ENCODE measurements around the gene AGO4. TPM values are rescaled to one million over a fixed set of nuclear protein-coding genes. Genes with fewer than 3 reads are reported as not detected.

AGO4 gene
- total RNA-seq, 2 experiments from 2014 or later, result 7.9 to 8.5 TPM

DNA sequence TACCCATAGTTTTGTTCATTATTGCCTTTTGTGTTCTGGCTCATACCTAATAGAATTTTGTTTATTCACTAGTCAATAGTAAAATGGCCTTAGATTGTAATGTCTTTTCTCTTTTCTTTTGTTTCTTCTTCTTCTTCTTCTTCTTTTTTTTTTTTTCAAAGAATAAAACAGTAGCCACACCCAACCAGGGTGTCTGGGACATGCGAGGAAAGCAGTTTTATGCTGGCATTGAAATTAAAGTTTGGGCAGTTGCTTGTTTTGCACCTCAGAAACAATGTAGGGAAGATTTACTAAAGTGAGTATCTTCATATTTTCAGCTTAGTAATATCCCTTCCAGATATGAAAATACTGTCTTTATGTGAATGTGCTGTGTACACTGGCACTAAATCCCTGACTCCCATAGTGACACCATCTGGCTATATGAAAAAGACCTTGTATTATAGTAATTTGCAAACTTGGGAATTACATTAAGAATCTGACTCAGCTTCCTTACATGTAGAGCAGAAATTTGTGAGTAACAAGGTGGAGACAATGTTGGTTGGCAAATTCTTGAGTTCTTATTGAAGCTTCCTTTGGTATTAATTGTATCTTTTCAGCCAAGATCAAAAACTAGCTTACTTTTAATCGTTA, 24.6 kb downstream of the AGO4 start:
- POLR2A ChIA-PET, result no interaction called here
- Mint-ChIP-seq H3K4me3 (no peak overlapping the region), H3K36me3 (ENCODE audit: low read depth) (peaks cover 21% of the 10 kb centered on the region), H3K9me3 (ENCODE audit: insufficient read depth) (no peaks in the 10 kb centered on the region), H3K27me3 (ENCODE audit: low read depth) (no peaks in the 10 kb centered on the region), H3K4me1 (ENCODE audit: low read depth) (no peaks in the 10 kb centered on the region), H3K27ac (no peak overlapping the region)
- DNase-seq (no peak), ATAC-seq (no peak)
- CTCF ChIA-PET, result interaction anchor here (1.0 kb wide), 1 partner anchor 51 kb away, joined by 3 read pairs; the partner anchor contains the start of gene AGO1

DNA sequence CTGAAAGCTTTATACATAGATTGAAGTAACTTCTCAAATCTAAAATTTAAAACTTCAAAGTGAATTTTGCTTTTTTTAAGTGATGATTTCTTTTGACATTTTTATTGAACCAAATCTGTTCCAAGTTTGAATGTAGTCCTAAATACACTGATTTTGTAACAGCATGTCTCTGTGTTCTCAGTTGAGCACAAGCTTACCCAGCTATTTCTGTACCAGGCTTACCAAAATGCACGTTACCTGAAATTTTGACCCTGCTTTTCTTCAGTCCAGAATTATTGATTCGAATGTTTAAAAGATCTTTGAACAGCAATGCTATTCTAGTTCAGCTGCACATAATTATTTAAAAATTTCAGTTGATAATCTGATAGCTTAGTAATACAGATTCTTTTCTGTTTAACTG, 25.6 kb downstream of the AGO4 start:
- H3K27me3 Mint-ChIP-seq (ENCODE audit: low read depth), result no peaks in the 10 kb centered on the region
- POLR2A ChIA-PET, result no interaction called here
- H3K9me3 Mint-ChIP-seq (ENCODE audit: insufficient read depth), result no peaks in the 10 kb centered on the region
- H3K36me3 Mint-ChIP-seq (ENCODE audit: low read depth), result peaks cover 23% of the 10 kb centered on the region
- CTCF ChIA-PET, result no interaction called here
- ATAC-seq (no peak), DNase-seq (no peak)
- no peak overlapping the region for H3K27ac Mint-ChIP-seq
- H3K4me1 Mint-ChIP-seq (ENCODE audit: low read depth), result no peaks in the 10 kb centered on the region
- H3K4me3 Mint-ChIP-seq, result no peak overlapping the region

DNA sequence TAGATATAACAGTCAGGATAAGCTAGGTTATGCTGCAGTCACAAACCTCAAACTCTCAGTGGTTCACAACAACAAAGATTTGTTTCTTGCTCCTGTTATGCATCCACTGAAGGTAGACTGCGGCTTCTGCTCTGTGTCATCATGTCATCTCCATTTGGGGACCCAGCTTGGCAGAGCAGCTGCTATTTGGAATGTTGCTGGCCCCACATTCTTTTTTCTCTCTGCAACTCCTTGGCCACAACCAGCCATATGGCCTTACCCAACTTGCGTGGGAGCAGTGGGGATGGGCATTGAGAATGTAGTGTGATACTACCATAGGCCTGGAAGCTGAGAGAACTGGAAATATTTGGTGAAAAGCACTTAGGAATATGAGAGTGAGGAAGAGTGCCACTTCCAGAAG, 26.4 kb downstream of the AGO4 start:
- ChIA-PET CTCF (no interaction called here), POLR2A (no interaction called here)
- peaks cover 22% of the 10 kb centered on the region for H3K36me3 Mint-ChIP-seq (ENCODE audit: low read depth)
- no peak for DNase-seq
- no peak overlapping the region for H3K4me3 Mint-ChIP-seq
- no peak for ATAC-seq
- H3K4me1 Mint-ChIP-seq (ENCODE audit: low read depth), result no peaks in the 10 kb centered on the region
- H3K27me3 Mint-ChIP-seq (ENCODE audit: low read depth), result no peaks in the 10 kb centered on the region
- no peak overlapping the region for H3K27ac Mint-ChIP-seq
- H3K9me3 Mint-ChIP-seq (ENCODE audit: insufficient read depth), result no peaks in the 10 kb centered on the region

DNA sequence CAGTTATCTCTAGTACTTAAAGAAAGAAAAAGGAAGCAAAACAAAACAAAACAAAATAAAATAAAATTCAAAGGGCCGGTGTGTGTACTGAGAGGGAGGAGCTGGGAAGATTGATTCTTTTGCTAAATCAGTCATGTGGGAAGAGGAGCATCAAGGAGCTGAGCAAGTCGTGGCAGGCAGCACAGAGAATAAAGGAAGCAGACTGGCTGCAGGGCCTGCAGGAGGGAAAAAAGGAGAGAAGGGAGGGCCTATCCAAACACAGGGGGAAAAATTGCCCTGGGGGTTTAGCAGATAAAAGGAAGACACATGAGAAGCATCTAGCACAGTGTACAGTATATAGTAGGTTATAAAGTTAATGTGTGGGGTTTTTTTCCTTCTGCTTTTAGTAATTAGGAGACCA, 27.6 kb downstream of the AGO4 start:
- Mint-ChIP-seq H3K9me3 (ENCODE audit: insufficient read depth) (no peaks in the 10 kb centered on the region), H3K4me3 (no peak overlapping the region), H3K27ac (no peak overlapping the region), H3K27me3 (ENCODE audit: low read depth) (no peaks in the 10 kb centered on the region), H3K4me1 (ENCODE audit: low read depth) (no peaks in the 10 kb centered on the region), H3K36me3 (ENCODE audit: low read depth) (peaks cover 22% of the 10 kb centered on the region)
- POLR2A ChIA-PET, result no interaction called here
- no peak for ATAC-seq
- DNase-seq, result no peak
- CTCF ChIA-PET, result no interaction called here

DNA sequence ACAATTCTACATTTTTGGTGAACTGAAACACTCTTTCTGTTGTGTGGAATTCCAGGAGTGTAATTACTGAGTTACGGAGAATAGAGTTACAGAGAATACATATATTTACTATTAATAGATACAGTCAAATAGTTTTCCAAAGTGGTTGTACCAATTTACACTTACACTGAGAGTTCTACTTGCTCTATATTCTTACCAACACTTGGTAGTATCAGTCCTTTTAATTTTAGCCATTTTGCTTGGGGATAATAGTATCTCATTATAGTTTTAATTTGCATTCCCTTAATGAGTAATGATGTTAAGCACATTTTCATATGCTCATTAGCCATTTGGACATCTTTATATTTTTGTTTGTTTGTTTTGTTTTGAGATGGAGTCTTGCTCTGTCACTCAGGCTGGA, 28.9 kb downstream of the AGO4 start:
- no peak overlapping the region for H3K27ac Mint-ChIP-seq
- no peak for DNase-seq
- no peaks in the 10 kb centered on the region for H3K9me3 Mint-ChIP-seq (ENCODE audit: insufficient read depth)
- no peaks in the 10 kb centered on the region for H3K27me3 Mint-ChIP-seq (ENCODE audit: low read depth)
- no peak for ATAC-seq
- POLR2A ChIA-PET, result no interaction called here
- H3K4me3 Mint-ChIP-seq, result no peak overlapping the region
- H3K4me1 Mint-ChIP-seq (ENCODE audit: low read depth), result no peaks in the 10 kb centered on the region
- CTCF ChIA-PET, result no interaction called here
- peaks cover 21% of the 10 kb centered on the region for H3K36me3 Mint-ChIP-seq (ENCODE audit: low read depth)

DNA sequence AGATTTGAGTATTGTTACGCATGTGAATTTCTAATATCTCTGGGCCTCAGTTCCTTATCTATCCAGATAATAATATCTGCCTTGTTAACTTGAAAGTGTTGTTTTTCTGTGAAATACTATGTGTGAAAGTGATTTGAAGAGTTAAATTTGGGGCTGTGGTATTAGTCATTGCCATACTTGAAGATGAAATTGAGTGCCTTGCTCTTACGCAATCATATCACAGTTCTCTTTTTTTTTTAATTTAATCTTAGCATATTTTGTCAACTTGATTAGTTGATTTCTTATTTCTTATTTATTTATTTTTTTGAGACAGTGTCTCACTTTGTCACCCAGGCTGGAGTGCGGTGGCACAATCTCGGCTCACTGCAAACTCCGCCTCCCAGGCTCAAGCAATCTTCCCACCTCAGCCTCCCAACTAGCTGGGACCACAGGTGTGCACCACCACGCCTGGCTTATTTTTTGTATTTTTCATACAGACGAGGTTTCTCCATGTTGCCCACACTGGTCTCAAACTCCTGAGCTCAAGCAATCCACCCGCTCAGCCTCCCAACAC, 31.0 kb downstream of the AGO4 start:
- no peak for ATAC-seq
- Mint-ChIP-seq H3K36me3 (ENCODE audit: low read depth) (peaks cover 22% of the 10 kb centered on the region), H3K27me3 (ENCODE audit: low read depth) (no peaks in the 10 kb centered on the region), H3K4me1 (ENCODE audit: low read depth) (no peaks in the 10 kb centered on the region), H3K9me3 (ENCODE audit: insufficient read depth) (no peaks in the 10 kb centered on the region), H3K27ac (no peak overlapping the region), H3K4me3 (no peak overlapping the region)
- POLR2A ChIA-PET, result no interaction called here
- DNase-seq, result no peak
- CTCF ChIA-PET, result no interaction called here

DNA sequence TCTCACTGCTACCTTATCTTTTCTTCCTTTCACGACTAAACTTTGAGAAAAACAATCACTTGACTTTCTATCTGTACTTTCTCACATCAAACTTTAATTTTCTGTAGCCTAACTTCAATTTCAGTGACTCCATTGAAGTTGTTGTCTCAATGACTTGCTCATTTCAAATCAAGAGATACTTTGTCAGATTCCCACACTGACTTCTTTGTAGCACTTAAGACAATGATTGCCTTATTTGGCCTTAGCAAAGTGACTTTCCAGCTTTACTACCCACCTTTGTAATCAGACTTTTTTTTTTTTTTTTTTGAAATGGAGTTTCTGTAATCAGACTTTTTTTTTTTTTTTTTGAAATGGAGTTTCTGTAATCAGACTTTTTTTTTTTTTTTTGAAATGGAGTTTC, 37.0 kb downstream of the AGO4 start:
- H3K36me3 Mint-ChIP-seq (ENCODE audit: low read depth), result peaks cover 7% of the 10 kb centered on the region
- ATAC-seq (no peak), DNase-seq (no peak)
- H3K27me3 Mint-ChIP-seq (ENCODE audit: low read depth), result no peaks in the 10 kb centered on the region
- CTCF ChIA-PET, result no interaction called here
- no peaks in the 10 kb centered on the region for H3K9me3 Mint-ChIP-seq (ENCODE audit: insufficient read depth)
- POLR2A ChIA-PET, result no interaction called here
- no peaks in the 10 kb centered on the region for H3K4me1 Mint-ChIP-seq (ENCODE audit: low read depth)
- no peak overlapping the region for H3K27ac Mint-ChIP-seq
- no peak overlapping the region for H3K4me3 Mint-ChIP-seq

DNA sequence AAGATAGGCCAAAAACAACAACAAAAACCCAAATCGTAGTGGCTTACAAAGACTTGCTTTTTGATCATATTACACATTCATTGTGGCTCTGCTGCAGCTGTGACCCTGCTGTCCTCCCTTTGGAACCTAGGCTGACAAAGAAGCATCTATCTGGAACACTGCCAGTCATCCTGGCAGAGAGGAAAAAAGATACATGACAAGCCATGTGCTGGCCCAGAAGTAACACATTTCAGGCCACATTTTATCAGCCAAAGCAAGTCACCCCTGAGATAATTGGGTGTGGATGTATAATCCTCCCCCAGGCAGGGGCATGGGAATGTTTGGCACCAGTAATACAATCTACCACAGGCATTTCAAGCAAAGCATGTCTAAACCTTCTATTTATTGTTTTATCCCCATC, 38.0 kb downstream of the AGO4 start:
- no peak overlapping the region for H3K27ac Mint-ChIP-seq
- H3K36me3 Mint-ChIP-seq (ENCODE audit: low read depth), result peaks cover 14% of the 10 kb centered on the region
- H3K9me3 Mint-ChIP-seq (ENCODE audit: insufficient read depth), result no peaks in the 10 kb centered on the region
- CTCF ChIA-PET, result no interaction called here
- no peak overlapping the region for H3K4me3 Mint-ChIP-seq
- no peaks in the 10 kb centered on the region for H3K4me1 Mint-ChIP-seq (ENCODE audit: low read depth)
- POLR2A ChIA-PET, result no interaction called here
- DNase-seq (no peak), ATAC-seq (no peak)
- no peaks in the 10 kb centered on the region for H3K27me3 Mint-ChIP-seq (ENCODE audit: low read depth)

DNA sequence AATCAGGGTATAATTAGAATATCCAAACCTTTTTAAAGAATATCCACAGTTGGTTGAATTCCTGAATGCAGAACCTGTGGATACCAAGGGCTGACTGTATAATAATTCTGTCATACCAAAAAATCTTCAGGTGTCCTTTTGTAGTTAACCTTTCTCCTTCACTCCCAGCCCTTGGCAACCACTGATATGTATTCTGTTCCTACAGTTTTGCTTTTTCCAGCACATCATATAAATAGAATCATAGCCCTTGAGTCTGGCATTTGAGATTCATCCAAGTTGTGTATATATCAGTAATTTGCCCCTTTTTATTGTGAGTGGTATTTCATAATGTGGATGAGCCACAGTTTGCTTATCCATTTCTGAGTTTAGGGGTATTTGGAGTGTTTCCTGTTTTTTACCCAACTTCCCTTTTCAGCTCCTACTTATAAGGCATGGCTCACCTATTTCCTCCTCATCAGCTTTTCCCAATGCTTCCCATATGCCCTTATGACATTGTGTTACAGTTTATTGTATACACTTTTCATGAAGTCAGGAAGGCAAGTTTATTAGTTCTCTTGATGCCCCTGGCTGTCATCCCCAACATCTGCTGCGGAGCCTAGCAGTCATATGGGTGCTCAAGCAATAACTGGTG, 40.2 kb downstream of the AGO4 start:
- no peaks in the 10 kb centered on the region for H3K27me3 Mint-ChIP-seq (ENCODE audit: low read depth)
- no peak overlapping the region for H3K27ac Mint-ChIP-seq
- H3K4me1 Mint-ChIP-seq (ENCODE audit: low read depth), result no peaks in the 10 kb centered on the region
- CTCF ChIA-PET, result no interaction called here
- ATAC-seq (no peak), DNase-seq (no peak)
- no peaks in the 10 kb centered on the region for H3K9me3 Mint-ChIP-seq (ENCODE audit: insufficient read depth)
- no peak overlapping the region for H3K4me3 Mint-ChIP-seq
- POLR2A ChIA-PET, result no interaction called here
- H3K36me3 Mint-ChIP-seq (ENCODE audit: low read depth), result peaks cover 12% of the 10 kb centered on the region

DNA sequence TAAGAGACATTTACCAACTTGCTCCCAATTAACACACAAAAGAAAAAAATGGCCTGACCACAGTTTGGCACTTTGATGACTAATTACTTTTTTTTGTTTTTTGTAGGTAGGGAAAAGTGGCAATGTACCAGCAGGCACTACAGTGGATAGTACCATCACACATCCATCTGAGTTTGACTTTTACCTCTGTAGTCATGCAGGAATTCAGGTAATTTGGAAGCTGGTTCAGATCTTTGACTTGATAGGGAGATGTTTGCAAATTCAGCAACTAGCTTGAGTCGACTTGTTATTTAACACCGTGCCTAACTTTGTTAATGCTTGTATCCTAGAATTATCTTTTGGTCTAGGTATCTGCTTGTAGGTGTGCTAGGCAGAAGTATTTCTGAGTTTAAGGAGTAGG, 42.2 kb downstream of the AGO4 start:
- Mint-ChIP-seq H3K36me3 (ENCODE audit: low read depth) (peaks cover 16% of the 10 kb centered on the region), H3K27ac (no peak overlapping the region), H3K4me1 (ENCODE audit: low read depth) (no peaks in the 10 kb centered on the region), H3K9me3 (ENCODE audit: insufficient read depth) (no peaks in the 10 kb centered on the region), H3K27me3 (ENCODE audit: low read depth) (no peaks in the 10 kb centered on the region), H3K4me3 (no peak overlapping the region)
- ChIA-PET POLR2A (no interaction called here), CTCF (no interaction called here)
- DNase-seq, result no peak
- no peak for ATAC-seq

DNA sequence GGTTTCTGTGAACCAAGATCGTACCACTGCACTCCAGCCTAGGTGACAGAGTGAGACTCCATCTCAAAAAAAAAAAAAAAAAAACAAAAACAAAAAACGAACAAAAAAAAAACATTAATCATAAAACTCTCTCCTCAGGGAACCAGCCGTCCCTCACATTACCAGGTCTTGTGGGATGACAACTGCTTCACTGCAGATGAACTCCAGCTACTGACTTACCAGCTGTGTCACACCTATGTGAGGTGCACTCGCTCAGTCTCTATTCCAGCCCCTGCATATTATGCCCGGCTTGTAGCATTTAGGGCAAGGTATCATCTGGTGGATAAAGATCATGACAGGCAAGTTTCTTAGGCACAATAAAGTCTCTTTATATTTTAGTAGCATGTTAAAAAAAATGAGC, 42.9 kb downstream of the AGO4 start:
- POLR2A ChIA-PET, result no interaction called here
- no peaks in the 10 kb centered on the region for H3K27me3 Mint-ChIP-seq (ENCODE audit: low read depth)
- CTCF ChIA-PET, result interaction anchor here (1.0 kb wide), 1 partner anchor 32 kb away, joined by 3 read pairs; the partner anchor contains the start of gene AGO1

DNA sequence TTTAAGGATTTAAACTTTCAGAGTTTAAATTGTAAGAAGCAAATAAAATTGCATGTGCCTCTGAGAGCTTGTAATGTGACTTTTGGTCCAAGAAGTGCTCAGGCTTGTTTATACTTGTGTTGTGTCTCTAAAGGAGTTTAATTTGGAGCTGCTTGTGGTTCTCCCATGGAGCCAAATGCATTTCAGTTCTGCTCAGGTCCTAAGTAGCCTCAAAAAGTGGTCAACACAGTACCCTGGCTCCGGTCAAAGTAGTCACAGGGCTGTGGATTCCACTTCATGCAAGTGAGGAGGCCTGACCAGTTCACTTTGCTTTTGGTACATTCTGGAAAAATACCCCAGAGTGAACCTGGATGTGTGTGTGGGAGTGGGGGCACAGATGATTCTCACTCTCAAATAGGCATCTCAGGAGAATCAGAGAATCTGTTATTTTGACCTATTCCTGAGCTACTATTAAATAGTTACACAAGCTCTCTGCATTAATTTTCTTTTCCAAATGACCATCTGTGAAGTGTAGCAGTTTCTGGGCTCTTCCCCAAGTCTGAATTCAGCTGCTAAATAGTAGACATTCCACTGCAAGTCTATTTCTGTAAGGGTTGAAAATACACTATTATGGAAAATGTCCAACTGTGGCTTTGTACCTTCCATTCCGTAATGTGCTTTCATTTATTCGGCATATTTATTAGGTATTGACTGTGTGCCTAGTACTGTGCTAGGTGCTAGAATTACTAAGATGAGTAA, 43.5 kb downstream of the AGO4 start:
- H3K36me3 Mint-ChIP-seq (ENCODE audit: low read depth), result peaks cover 16% of the 10 kb centered on the region
- POLR2A ChIA-PET, result no interaction called here
- H3K4me3 Mint-ChIP-seq, result no peak overlapping the region
- H3K9me3 Mint-ChIP-seq (ENCODE audit: insufficient read depth), result no peaks in the 10 kb centered on the region
- H3K4me1 Mint-ChIP-seq (ENCODE audit: low read depth), result no peaks in the 10 kb centered on the region
- DNase-seq (no peak), ATAC-seq (no peak)
- no peak overlapping the region for H3K27ac Mint-ChIP-seq
- CTCF ChIA-PET, result interaction anchor here (1.0 kb wide), 1 partner anchor 32 kb away, joined by 3 read pairs; the partner anchor contains the start of gene AGO1
- no peaks in the 10 kb centered on the region for H3K27me3 Mint-ChIP-seq (ENCODE audit: low read depth)

More for the DNA sequence above, 42.9 kb downstream of the AGO4 start:
- no peak for DNase-seq
- Mint-ChIP-seq H3K4me1 (ENCODE audit: low read depth) (no peaks in the 10 kb centered on the region), H3K36me3 (ENCODE audit: low read depth) (peaks cover 16% of the 10 kb centered on the region), H3K27ac (no peak overlapping the region), H3K9me3 (ENCODE audit: insufficient read depth) (no peaks in the 10 kb centered on the region), H3K4me3 (no peak overlapping the region)
- ATAC-seq, result no peak
